Spleen (tissue), 11 donors: ENCODE data around the gene ADGRL3. TPM values are rescaled to one million over a fixed set of nuclear protein-coding genes. Genes with fewer than 3 reads are reported as not detected.

ENCODE experiments used
- DNase-seq: peaks from one replicate; pipeline ENCODE4 v3.0.0-alpha.2; 2020
- H3K27ac ChIP-seq, 8 donors: fragments of 200-600 bp; sonication (generic) in 7 of 8; 1 replicate in 4 of 8; 2 replicates in 4 of 8; pipeline versions ENCODE4 v1.5.0 to v1.8.0; 2016 to 2021; ENCODE audit warnings: inconsistent platforms in 4 of 8, mild to moderate bottlenecking in 4 of 8, moderate library complexity in 1 of 8
- H3K27me3 ChIP-seq, 7 donors: fragments of 200-600 bp; sonication (generic) in 6 of 7; replicated peaks in 1 of 7; 1 replicate in 4 of 7; 2 replicates in 3 of 7; pipeline versions ENCODE4 v1.5.0 to v1.8.0; 2016 to 2021; ENCODE audit warnings: inconsistent platforms in 3 of 7, mild to moderate bottlenecking in 1 of 7
- H3K36me3 ChIP-seq, 6 donors: fragments of 200-600 bp; sonication (generic) in 5 of 6; 1 replicate in 4 of 6; 2 replicates in 2 of 6; pipeline versions ENCODE4 v1.5.0 to v1.8.0; 2016 to 2021; ENCODE audit warnings: inconsistent platforms in 2 of 6
- H3K4me1 ChIP-seq, 6 donors: fragments of 200-600 bp; sonication (generic) in 5 of 6; 1 replicate in 3 of 6; 2 replicates in 3 of 6; pipeline versions ENCODE4 v1.5.0 to v1.8.0; 2016 to 2021; ENCODE audit warnings: inconsistent platforms in 3 of 6
- H3K4me3 ChIP-seq, 8 donors: fragments of 200-600 bp; sonication (generic) in 7 of 8; 1 replicate in 4 of 8; 2 replicates in 4 of 8; pipeline versions ENCODE4 v1.5.0 to v1.8.0; 2016 to 2021; ENCODE audit warnings: inconsistent platforms in 4 of 8, mild to moderate bottlenecking in 4 of 8, moderate library complexity in 2 of 8
- H3K9me3 ChIP-seq, 8 donors: fragments of 200-600 bp; sonication (generic) in 7 of 8; 1 replicate in 4 of 8; 2 replicates in 4 of 8; pipeline versions ENCODE4 v1.5.0 to v1.8.0; 2016 to 2021; ENCODE audit warnings: inconsistent platforms in 4 of 8
- POLR2A ChIP-seq, 3 donors: fragments of 450-650 bp; IDR thresholded peaks; one replicate each; pipeline ENCODE4 v1.5.1; 2017; ENCODE audit warnings: antibody characterized with exemption in 3 of 3, mild to moderate bottlenecking in 1 of 3
- POLR2AphosphoS5 ChIP-seq, 3 donors: sonication (generic); formaldehyde crosslinking; IDR thresholded peaks; one replicate each; pipeline ENCODE4 v1.5.1; 2017; ENCODE audit warnings: antibody characterized with exemption in 3 of 3
- WGBS, 5 donors: extraction: QIAGEN DNeasy Blood & Tissue Kit in 3 of 5; methylation state at CpG; one replicate each; pipeline versions ENCODE4 v1.1.5 to v1.1.7; 2013 to 2018; 5-methylcytosine and 5-hydroxymethylcytosine counted together
- intact Hi-C: fragments of 100-400 bp; cut with DNase I; formaldehyde crosslinking; loops from one replicate; pipeline ENCODE4 v1.15.0; 2023; ENCODE audit warnings: low total_unique reads
- polyA plus RNA-seq, 3 donors: library from polyadenylated mRNA; stranded (reverse); fragments of 200-250 nt; gene quantifications; one replicate each; pipeline ENCODE4 v1.2.1, GENCODE V29; 2013
- total RNA-seq, 7 donors: library from RNA; depleted of rRNA in 3 of 7; stranded (reverse); fragments of >200 nt in 3 of 7; fragmentation: NEBNext Ultra II Directional in 4 of 7; extraction: Animal tissue kit (Norgen Biotek cat#: 25700) in 4 of 7; gene quantifications; one replicate each; pipeline versions ENCODE4 v1.1.0 to v1.2.1, GENCODE V29; 2016 to 2021
- TF ChIP-seq, protein P1 (sequence below), 11 experiments: fragments of 200-600 bp in 7 of 11; fragments of 450-650 bp in 4 of 11; sonication (generic) in 4 of 11; IDR thresholded peaks in 8 of 11; conservative IDR thresholded peaks in 3 of 11; 1 replicate in 7 of 11; 2 replicates in 4 of 11; pipeline versions ENCODE4 v1.4.0 to v1.8.0; 2016 to 2021; ENCODE audit warnings: antibody characterized with exemption in 11 of 11, inconsistent platforms in 4 of 11, mild to moderate bottlenecking in 1 of 11
- donor health status: healthy with polysubstance abuse.
- donor health status: DM: no; HTN: no; CAD: no; lungs with moderate emphysema.
- donor health status: DM: no; HTN: no; CAD: no.
- donor health status: Bipolar disorder and iron deficiency.
- donor health status: healthy.
- donor health status: DM: no; HTN: no; CAD: no.
- donor health status: DM: yes; HTN: yes; CAD: no.

Gene ADGRL3
- total and polyA plus RNA-seq, 10 donors = 0.09 to 0.92 (median 0.46) TPM; not detected in 1

- no peak for DNase-seq
- no peak overlapping the region for H3K27ac ChIP-seq
- no peak overlapping the region for H3K4me3 ChIP-seq
- peaks cover 0 to 17% (median 14%) of the 10 kb centered on the region in 8 donors for H3K9me3 ChIP-seq
- no peaks in the 10 kb centered on the region for H3K36me3 ChIP-seq
- no peaks in the 10 kb centered on the region for H3K4me1 ChIP-seq
- no peaks in the 10 kb centered on the region for H3K27me3 ChIP-seq
- TF ChIP-seq POLR2AphosphoS5 (IDR thresholded peaks at IDR 0.05) (no peak), POLR2A (IDR thresholded peaks at IDR 0.05) (no peak)
- TF ChIP-seq, protein P1, sequence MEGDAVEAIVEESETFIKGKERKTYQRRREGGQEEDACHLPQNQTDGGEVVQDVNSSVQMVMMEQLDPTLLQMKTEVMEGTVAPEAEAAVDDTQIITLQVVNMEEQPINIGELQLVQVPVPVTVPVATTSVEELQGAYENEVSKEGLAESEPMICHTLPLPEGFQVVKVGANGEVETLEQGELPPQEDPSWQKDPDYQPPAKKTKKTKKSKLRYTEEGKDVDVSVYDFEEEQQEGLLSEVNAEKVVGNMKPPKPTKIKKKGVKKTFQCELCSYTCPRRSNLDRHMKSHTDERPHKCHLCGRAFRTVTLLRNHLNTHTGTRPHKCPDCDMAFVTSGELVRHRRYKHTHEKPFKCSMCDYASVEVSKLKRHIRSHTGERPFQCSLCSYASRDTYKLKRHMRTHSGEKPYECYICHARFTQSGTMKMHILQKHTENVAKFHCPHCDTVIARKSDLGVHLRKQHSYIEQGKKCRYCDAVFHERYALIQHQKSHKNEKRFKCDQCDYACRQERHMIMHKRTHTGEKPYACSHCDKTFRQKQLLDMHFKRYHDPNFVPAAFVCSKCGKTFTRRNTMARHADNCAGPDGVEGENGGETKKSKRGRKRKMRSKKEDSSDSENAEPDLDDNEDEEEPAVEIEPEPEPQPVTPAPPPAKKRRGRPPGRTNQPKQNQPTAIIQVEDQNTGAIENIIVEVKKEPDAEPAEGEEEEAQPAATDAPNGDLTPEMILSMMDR (IDR thresholded peaks at IDR 0.05 in 8 of 11, conservative IDR thresholded peaks at IDR 0.05 in 3 of 11) = no peak
- 59 to 78% (median 69%) methylated on average over 2 of the region's 2 CpGs for WGBS, 5 donors
- intact Hi-C loops = no loop called here
Observed at GRCh38 chr4:61375301-61375700, 175.2 kb downstream of the ADGRL3 start.

- DNase-seq = no peak
- TF ChIP-seq, protein P1 (IDR thresholded peaks at IDR 0.05 in 8 of 11, conservative IDR thresholded peaks at IDR 0.05 in 3 of 11) = no peak
- no peak for TF ChIP-seq POLR2AphosphoS5 (IDR thresholded peaks at IDR 0.05)
- no peak for TF ChIP-seq POLR2A (IDR thresholded peaks at IDR 0.05)
- Histone ChIP-seq H3K4me1 (no peaks in the 10 kb centered on the region), H3K4me3 (no peak overlapping the region), H3K27ac (no peak overlapping the region), H3K27me3 (no peaks in the 10 kb centered on the region), H3K9me3 (peaks cover 0 to 17% (median 14%) of the 10 kb centered on the region in 8 donors), H3K36me3 (no peaks in the 10 kb centered on the region)
- WGBS, 5 donors = 49 to 73% (median 61%) methylated on average over 3 of the region's 3 CpGs
- intact Hi-C loops = no loop called here
Observed at GRCh38 chr4:61376301-61376700, 176.2 kb downstream of the ADGRL3 start.

- Histone ChIP-seq H3K36me3 (no peaks in the 10 kb centered on the region), H3K27ac (no peak overlapping the region), H3K4me1 (no peaks in the 10 kb centered on the region), H3K4me3 (no peak overlapping the region), H3K9me3 (peaks cover 0 to 16% (median 13%) of the 10 kb centered on the region in 8 donors), H3K27me3 (no peaks in the 10 kb centered on the region)
- intact Hi-C loops = no loop called here
- 49 to 79% (median 69%) methylated on average over 1 of the region's 1 CpG for WGBS, 5 donors
- no peak for DNase-seq
- TF ChIP-seq, protein P1 (IDR thresholded peaks at IDR 0.05 in 8 of 11, conservative IDR thresholded peaks at IDR 0.05 in 3 of 11) = no peak
- TF ChIP-seq POLR2A (IDR thresholded peaks at IDR 0.05) (no peak), POLR2AphosphoS5 (IDR thresholded peaks at IDR 0.05) (no peak)
Observed at GRCh38 chr4:61379406-61379805, 179.3 kb downstream of the ADGRL3 start.

DNA sequence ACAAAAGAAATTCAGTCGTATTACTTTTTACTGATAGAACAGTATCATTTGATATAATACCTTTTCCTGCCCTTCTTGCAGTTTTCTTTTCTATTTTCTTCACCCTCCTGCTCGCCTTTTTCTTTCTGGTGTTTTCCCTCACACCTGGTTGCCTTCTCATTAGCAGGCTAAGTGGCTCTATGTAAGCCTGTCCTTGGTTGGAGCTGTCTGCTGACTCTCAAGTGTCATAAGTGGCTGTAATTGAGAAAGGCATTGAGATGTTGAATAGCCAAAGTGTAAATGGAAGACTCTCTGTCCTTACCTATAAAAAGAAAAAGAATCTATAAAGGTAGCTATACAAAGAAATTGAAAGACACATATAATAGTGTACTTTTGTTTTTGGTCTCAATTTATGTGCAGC is 180.7 kb downstream of the ADGRL3 start:
- H3K4me3 ChIP-seq = no peak overlapping the region
- no peak for DNase-seq
- H3K36me3 ChIP-seq = no peaks in the 10 kb centered on the region
- peaks cover 0 to 16% (median 13%) of the 10 kb centered on the region in 8 donors for H3K9me3 ChIP-seq
- no peaks in the 10 kb centered on the region for H3K27me3 ChIP-seq
- no peak overlapping the region for H3K27ac ChIP-seq
- TF ChIP-seq POLR2AphosphoS5 (IDR thresholded peaks at IDR 0.05) (no peak), POLR2A (IDR thresholded peaks at IDR 0.05) (no peak)
- TF ChIP-seq, protein P1 (IDR thresholded peaks at IDR 0.05 in 8 of 11, conservative IDR thresholded peaks at IDR 0.05 in 3 of 11) = no peak
- H3K4me1 ChIP-seq = no peaks in the 10 kb centered on the region
- 63 to 86% (median 68%) methylated on average over 2 of the region's 2 CpGs for WGBS, 5 donors
- intact Hi-C loops = no loop called here
